Caki2 (cell line): ENCODE measurements around the gene EPX. TPM values are rescaled to one million over a fixed set of nuclear protein-coding genes. Genes with fewer than 3 reads are reported as not detected.

Experiments
- DNase-seq: peaks from one replicate; pipeline ENCODE4 v3.0.0-alpha.2; 2015; ENCODE audit warnings: low read depth
- in situ Hi-C: cut with HindIII; loops from 2 replicates; pipeline ENCODE4 v1.10.0; 2016; ENCODE audit warnings: low sequenced_read_pairs, low pct_unique_long_range_greater_than_20kb, mixed read lengths
- total RNA-seq: library from RNA; depleted of rRNA; stranded (reverse); fragments of >200 nt; shearing (Covaris generic); gene quantifications from 2 replicates; pipeline ENCODE4 v1.2.3, GENCODE V29; 2014; ENCODE audit warnings: low replicate concordance

EPX gene
- total RNA-seq, 1 experiment from 2014 or later = not detected

DNA sequence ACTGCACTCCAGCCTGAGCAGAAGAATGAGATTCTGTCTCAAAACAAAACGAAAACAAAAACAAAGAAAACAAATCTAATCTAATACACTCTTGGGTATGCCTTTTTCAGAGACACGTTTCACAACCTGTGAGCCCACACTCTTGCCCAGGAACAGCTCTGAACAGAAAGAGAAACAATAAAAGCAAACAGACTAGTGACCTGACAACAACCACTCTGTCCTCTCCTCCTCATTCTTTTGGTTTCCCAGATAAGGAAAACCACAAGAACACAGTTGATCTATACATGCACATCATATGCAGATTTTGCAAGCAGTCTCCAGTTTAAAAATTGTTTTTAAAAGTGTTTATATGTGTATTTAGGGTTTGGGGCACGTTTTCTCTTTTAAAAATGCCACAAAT lies 25.2 kb downstream of the EPX start:
- in situ Hi-C loops = no loop called here

DNA sequence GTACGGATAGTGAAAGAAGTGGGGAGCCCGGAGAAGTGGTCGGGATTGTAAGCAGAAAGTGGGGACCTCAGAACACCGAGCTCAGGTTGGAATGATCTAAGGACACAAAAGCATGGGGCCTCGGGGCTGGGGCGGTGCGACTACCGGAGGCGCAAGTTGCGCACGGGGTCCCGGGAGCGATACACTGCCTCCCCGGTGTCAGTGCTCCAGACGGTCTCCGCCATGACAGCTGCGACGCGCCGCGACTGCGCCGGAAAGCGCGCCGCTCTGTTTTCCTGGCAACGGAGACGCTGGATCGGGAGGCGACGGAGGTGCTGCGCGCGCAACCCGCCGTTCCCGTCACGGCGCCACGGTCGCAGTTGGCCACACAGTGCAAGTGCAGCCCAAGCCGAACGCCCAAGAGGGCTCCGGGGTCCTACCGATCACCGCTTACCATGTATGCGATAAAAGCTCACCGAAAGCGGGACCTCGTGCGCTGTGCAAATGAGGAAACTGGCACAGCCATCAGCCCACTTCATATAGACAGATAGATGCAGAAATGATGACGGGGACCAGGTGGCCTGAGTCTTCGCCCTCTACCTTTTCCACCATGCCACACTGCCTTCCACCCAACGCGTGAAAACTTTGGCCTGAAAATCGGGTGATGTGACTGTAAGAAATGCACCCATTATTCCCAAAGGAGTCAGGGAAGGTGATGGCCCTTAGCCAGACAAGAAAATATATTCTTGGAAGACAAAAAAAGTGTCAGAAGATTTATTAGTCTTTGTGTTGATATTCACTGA lies 26.7 kb downstream of the EPX start, which contains the start of gene MKS1:
TSS of gene MKS1 (minus strand) at position 249 of the 782 bp plus-strand sequence. CDS start at position 224, 25 bp downstream.
- DNase-seq = peak; percentile 90
- in situ Hi-C loops = no loop called here

More for the DNA sequence above, 25.2 kb downstream of the EPX start:
- no peak for DNase-seq

DNA sequence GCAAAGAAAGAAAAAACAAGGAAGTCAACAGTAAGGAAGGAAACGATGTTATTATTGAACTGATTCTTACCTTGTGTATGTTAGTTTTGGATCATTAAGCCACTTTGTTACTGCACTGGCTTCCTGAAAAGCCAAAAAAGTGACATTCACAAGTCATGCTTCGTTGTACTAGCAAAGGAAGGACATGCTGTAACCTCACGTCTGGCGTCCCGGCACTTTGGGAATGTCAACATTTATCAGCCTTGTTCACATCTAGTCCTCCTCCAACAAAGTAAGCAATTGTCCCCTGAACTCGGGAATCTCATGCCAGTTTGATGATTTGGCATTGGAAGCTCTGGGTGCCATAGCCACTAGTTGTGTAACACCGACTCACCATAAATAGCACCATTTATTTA lies 27.3 kb downstream of the EPX start:
- DNase-seq = no peak
- in situ Hi-C loops = no loop called here

DNA sequence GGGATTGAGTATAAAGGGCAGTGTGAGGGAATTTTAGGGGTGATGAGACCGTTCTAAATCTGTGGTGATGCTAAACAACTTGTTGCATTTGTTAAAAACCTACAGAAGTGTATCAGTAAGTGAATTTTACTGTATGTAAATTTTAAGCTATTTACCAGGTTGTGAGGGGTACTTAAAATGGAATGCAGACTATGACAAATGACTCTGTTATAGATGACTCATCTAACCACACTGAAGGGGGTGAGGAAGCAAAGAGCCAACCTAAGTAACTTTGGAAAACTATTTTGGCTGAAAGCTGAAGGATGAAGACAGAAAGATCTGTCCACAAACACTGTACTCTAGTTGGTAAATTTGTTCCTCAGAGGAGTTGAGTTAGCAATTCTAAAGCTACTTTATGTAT lies 31.8 kb downstream of the EPX start:
- in situ Hi-C loops = no loop called here
- peak; percentile 16 for DNase-seq

DNA sequence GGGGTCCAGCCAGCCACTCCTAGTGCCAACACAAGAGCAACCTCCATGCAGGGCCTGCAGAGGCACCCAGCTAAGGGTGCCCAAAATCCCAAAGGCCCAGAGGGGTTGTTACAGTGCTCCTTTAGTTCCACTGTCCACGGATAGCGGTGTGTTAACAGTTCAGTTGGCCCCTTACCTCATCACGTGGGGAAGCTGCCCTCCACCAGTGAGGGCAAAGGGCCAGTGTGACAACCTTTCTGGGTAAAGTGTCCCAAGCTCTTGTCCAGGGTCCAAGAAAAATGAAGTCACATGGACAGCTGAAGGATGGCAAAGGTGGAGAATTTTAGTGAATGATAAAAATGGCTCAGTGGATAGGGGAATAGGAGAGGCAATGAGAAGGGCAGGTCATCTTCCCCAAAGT lies 35.2 kb downstream of the EPX start:
- in situ Hi-C loops = no loop called here

DNA sequence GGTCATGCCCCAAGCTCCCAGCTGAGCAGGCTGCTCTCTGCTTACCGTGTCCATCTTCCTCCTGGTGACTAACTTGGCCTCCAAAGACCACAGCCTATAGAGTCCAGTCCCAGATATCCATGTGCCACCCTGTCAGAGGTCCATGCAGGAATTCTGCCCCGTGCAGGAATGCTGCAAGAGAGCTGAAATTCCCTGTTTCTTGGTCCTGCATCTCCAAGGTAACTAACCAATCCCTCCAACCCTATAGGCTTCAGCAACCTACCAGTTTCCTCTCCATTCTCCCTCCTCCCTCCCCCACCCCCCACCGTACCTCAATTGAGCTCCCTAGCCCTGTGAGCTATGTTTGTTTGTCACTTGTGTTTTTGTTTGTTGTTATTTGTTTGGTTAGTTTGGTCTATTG lies 36.2 kb downstream of the EPX start:
- in situ Hi-C loops = no loop called here
- no peak for DNase-seq

More for the DNA sequence above, 35.2 kb downstream of the EPX start:
- no peak for DNase-seq

DNA sequence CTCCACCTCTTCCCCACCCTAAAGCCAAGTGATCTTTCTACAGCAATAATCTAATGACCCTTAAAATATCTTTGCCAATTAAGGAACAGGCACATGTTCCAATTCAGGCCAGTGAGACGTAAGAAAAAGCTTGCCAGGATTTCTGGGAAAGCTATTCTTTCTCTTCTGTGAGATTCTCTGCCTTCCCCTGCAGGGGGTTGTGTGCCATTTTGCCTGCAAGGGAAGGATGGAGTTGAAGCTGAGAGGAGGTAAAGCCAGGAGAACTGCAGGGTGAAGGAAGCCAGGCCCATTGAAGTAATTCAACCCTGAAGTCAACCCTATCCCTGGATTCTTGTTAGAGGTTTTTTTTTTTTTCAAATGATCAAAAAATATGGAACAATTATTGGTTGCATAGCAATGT lies 36.9 kb downstream of the EPX start:
- no peak for DNase-seq
- in situ Hi-C loops = no loop called here

DNA sequence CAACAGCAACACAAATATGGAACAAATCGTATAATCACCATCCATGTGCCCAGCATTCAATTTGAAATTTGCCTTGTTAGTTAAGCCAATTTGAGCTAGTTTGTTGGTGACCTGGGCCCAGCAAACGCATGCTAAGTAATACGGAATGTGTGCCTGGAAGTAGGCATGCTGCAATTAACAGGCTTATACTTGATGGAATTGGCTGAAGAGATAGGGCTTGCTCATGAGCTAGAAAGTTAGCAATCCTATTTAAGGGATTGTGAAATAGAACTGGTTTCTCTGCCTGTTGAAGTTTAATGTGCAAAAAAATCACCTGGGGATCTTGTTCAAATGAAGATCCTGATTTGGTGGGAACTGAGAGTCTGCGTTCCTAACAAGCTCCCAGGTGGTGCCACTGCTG lies 37.4 kb downstream of the EPX start:
- in situ Hi-C loops = no loop called here
- DNase-seq = no peak

DNA sequence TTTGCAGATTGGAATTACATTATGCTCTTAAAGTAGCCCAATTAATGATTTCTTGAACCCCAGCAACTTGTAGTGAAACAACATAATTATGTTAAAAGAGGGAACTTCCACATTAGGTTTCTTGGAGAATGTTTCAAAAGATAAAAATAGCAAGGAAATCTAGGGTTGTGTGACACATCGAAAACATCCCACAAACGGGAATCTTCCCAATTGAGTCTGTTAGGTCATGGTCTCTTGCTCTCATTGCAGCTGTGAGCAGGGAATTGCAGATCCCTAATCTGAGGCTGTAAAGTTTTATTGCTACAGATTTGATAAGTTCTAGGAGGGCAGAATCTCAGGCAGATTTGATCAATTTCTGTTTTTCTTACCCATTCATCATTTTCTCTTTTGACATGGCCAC lies 39.1 kb downstream of the EPX start:
- in situ Hi-C loops = no loop called here
- no peak for DNase-seq

DNA sequence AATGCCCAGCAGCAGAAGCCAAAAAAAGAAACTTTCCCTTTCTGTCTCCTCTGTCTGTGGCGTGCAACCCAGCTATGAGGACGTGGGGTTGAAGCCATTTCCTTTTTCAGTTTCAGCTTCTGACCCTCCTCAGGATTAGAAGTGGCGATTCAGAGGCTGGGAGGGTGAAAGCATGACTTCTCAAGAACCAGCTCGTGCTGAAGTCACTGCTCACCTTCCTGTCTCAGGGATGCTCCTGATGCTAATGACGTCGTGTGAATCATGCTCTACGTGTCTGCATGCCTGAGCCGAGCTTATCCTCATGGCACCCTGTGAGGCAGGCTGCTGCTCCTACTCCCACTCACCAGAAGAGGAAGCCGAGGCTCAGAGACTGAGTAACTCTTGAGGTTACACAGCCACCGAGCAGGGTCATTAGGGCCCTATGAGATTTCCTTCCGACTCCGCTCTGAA lies 40.2 kb downstream of the EPX start:
- DNase-seq = peak; percentile 10
- in situ Hi-C loops = no loop called here

DNA sequence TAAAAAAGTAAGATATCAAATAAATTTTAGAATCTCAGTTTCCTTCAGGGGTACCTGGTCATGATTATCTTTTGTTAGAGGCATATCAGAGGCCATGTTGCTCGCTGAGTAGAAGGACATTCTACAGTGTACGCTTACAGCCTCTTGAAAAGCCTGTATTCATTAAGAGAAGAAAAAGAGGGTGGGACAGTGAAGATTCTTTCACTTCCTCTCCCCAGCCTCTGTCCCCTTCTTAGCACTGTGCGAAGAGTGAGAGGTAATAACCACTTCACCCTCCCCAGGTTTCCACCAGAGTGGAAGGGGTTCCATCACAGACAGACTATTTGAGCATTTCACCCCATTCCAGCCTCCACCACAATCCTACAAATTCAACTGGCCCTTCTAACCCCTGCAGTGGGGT lies 41.0 kb downstream of the EPX start:
- no peak for DNase-seq
- in situ Hi-C loops = no loop called here

DNA sequence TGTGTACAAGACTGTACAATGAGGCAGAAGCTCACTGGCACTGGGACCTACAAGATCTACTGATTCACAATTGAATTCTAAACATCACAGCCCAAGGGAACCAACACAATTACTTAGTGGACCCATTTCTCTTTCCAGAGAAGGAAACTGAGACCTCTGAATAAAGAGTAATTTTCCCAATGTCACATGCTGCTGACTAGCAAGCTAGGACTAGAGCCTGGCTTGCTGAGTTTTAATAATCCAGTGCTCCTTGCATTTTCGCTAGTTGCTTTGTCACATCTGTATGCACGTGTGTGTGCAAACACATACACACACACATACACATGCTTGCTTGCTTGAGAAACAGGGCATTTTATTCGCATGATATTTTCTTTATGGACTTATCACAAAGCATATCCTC lies 42.0 kb downstream of the EPX start:
- in situ Hi-C loops = no loop called here
- DNase-seq = no peak

DNA sequence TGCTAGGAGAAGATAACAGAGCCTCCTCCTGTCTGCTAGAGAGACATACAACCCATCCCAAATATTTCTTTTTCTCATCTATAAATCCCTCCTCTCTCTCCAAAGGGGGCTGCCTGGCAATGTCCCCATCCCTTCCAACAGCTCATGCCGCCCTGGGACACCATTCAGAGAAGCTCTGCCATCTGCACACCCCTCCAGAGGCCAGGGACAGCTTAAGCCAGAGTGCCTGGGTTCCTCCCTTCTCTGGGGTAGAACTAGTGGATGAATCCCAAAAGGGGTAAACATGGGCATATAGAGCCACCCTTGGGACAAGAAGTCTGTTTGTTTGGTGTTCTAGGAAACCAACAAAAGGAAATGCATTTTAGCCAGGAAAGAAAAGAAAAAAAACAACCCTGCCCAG lies 43.3 kb downstream of the EPX start:
- DNase-seq = no peak
- in situ Hi-C loops = no loop called here

DNA sequence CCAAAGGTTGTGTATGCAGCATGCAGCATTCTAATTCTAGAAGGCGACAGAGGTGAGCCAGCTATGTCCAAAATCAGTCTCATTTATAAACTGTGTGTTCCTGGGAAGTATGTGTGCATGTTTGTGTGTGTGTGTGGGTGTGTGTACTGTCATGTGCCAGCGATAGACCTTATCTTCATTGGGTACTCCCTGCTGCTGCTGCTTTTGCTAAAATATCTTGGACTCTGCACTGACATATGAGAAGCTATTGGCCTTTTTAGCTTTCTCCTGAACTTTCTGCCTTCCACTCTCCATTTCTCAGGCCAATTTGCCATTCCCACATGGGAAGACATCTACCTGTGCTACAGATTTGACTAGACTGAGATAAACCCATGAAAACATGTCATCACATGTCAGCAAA lies 43.9 kb downstream of the EPX start:
- no peak for DNase-seq
- in situ Hi-C loops = no loop called here

DNA sequence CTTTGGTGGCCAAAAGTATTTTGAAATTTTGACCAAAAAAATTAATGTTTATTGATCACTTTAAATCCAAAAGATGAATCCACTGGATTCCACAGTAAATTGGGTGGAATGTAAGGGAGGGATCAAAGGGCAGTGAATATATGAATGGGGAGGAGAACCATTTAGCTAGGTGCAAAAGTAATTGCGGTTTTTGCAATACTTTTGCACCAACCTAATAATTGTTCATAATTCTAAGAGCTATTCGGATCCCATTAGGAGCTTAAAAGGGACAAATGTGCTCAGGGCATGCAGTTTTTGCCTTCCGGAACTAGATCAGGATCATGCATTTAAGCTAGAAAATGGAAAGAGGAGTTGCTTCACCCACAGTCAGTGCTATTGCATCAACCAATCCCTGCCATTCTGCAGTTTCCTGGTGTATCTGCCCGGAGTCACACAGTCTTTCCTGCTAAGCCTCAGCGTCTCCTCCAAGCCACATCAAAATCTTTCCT lies 45.7 kb downstream of the EPX start, which contains the start of gene LPO:
TSS of gene LPO (plus strand) at position 438 of the 488 bp plus-strand sequence. CDS start 4,396 bp downstream, outside the sequence.
- in situ Hi-C loops = no loop called here
- no peak for DNase-seq

DNA sequence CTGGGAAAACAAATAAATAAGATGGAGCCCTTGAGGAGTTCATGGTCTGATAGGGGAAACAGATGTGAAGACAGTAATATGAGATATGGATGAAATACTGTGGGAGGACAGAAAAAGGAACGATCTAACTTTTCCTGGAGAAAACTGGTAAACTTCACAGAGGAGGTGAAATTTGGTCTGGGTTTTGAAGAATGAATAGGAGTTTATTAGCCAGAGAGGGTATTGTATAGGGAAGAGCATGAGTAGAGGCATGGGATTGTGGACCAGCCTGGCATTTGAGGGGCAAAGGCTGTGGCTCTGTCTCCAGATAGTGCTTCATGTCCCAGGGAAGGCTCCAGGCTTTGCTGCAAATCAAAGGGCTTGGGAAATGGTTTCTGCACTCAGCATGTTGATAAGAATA lies 47.5 kb downstream of the EPX start:
- in situ Hi-C loops = no loop called here
- DNase-seq = no peak

DNA sequence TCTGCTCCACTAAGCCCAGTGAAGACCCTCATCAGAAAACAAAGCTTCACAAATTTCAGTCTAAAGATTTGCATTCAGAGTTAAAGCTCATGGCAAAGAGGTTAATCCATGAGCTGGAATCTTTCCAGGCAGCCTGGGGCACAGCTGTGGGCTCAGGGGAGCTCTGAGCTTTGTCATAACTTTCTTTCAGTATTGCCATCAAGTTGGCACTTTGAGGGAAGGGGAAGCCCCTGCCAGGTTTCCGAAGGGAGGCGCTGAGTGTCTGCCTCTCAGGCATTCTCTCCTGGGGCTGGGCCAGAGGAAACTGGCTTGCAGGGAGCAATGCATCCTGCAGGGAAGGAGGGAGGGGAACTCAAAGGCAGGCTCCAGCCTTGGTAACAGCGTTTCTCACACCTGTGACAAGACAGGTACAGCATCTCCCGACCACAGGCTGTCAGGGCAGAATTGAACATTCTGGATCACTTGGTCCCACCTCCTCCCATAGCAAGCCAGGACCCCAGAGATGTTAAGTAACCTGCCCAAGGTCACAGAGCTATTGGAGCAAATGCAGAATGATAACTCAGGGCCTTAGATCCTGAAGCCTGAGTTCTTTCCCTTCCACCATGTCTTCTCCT lies 49.8 kb downstream of the EPX start:
- in situ Hi-C loops = no loop called here
- no peak for DNase-seq

DNA sequence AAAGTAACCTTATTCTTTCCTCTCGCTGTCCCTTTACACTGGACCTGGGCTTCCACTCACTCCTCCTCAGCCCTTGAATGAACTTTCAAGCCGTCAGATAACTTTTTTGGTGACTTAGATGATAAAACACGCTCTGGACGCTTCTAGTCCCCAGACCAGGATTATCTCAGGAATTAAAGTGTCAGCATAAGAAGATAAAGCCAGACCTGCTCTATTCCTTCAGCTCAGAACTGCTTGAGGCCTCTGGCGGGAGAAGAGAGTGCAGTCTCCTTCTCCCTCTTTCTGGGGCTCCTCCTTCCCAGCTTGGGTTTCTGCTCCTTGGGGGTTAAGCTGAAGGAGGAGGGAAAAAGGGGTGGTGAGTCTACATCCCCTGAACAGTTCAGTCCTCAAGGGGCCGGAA lies 52.4 kb downstream of the EPX start:
- DNase-seq = no peak
- in situ Hi-C loops = no loop called here

DNA sequence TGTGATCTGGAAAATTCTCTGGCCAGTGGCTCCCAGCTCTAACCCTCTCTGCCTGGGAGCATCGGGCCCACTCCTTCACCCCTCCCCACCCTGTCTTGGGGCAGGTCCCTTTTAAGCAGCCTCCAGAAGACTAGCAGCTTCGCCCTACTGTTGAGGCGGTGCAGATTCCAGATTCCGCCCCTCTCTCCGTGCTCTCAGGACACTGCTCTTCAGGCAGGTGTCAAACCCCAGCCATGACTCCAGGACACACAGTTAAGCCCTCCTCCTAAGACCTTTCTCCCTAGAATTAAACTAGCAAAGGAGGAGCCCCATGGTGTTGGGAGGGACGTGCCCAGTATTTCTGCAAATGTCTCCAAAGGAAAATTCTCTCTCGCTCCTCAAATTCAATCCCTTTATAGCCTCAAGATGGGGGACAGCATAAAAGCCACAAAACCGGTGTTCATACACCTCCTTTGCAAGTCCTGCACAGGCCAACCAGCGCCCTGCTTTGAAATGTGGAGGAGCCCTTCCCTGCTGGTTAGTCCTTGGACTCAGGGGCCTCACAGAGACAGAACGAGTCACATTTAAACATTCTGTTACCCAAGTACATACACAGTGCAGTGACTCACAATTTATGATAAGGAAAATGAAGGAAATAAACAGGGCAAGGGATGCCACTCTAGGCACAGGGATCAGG lies 53.0 kb downstream of the EPX start:
- DNase-seq = no peak
- in situ Hi-C loops = no loop called here
